RPMI8226 (cell line): ENCODE data around the gene PITPNM3.
"Not testable (repeated sequence)": the region's sequence is repeated elsewhere in the genome, so short reads cannot be mapped to it uniquely, and the experiment has no call there.

Source experiments
- DNase-seq: peaks from one replicate; pipeline ENCODE4 v3.0.0-alpha.2; 2015

Gene PITPNM3

DNA sequence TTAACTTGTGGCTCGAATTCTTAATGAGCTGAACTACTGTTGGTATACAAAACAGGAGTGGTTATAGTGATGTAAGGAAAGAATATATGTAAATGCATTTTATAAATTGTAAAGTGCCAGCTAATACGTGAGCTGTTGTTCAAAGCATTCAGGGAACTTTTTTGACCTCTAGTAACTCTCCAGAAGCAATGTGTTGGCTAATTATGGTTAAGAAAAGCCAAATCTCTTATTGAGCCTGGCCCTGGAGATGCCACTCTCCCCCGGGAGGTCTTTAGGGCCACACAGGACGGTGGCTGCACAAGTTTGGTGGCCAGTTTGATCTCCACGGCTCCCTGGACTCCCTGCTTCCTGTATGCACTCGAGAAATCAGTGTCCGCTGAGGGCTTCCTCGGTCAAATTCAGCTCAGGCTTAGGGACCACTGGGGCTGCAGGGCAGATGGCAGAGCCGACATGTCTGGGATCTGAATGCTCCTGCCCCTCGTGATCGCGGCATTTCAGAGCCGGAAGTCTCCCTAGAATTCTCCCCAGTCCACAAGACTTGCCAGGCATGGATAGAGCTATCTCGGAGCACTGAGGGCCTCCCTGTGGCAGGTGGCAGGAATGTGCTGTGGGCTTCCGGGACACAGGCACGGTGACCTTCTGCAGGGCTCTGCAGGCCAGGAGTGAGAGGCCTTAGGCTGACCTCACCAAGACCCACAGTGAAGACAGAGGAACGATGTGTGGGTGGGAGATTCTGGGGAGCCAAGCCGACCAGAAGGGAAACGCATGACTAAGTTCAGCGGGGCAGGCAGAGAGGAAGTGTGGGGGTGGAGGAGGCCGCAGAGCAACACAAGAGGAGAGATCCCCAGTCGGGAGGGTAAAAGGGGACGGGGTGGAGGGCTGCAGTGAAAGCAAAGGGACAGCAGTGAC is 18.6 kb upstream of the PITPNM3 start:
- no peak for DNase-seq

DNA sequence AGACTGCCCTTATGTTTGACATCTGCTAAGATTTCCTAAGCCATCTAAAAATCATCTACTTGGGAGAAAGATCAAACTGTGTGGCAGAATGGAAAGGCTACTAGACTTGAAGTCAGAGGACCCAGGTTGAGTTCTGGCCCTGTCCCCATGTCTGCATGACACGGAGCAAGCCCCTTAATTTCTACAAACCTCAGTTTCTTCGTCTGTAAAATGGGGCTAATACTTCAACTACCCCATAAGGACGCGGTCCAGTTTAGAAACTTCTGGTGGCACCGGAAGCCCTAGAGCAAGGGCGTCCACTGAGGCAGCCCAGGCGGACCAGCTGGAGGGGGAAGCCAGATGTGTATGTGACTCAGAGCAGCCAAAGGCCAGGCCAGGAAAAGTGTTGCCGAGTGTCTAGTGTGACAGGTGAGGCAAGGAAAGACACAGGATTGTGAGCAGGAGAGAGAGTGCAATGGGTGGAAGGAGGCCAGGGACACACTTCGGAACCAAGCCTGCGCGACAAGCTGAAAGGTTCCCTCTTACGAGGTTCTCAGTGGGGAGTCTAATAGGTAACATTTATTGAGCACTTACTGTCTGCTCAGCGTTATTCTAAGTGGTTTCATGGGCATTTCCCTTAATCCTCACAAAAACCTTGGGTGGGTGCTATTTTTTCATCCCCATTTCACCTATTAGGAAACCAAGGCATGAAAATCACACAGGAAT is 17.8 kb upstream of the PITPNM3 start:
- no peak for DNase-seq

DNA sequence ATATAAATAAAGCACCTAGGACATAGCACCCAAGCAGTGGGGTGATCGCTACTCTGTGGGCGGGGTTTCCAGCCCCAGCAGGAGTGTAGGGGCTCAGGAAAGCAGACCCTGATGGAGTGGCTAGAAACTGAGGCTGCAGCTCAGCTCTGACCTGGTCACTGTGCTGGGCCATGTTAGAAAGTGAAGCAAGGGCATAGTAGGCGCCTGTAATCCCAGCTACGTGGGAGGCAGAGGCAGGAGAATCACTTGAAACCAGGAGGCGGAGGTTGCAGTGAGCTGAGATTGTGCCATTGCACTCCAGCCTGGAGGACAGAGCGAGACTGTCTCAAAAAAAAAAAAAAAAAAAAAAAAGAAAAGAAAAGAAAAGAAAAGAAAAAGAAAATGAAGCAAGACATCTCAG is 17.1 kb upstream of the PITPNM3 start:
- not testable (repeated sequence) for DNase-seq

DNA sequence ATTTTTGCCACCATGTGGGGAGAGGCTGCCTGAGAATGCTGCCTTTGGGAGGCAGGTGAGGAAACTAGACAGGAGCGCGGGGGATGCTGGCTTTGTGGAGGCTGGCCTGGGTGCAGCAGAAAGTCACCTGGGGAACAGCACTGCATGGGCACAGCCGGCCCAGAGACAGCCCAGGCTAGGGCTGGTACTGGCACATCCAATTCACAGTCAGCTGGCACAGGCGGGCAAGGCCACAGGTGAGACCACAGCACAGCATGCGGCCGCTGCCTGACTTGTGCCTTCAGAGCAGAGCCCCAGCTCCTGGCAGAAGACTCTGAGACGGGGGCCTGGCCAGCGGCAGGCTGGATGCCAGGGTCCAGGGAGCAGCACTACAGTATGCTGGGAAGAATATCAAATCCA is 16.6 kb upstream of the PITPNM3 start:
- DNase-seq, result no peak

DNA sequence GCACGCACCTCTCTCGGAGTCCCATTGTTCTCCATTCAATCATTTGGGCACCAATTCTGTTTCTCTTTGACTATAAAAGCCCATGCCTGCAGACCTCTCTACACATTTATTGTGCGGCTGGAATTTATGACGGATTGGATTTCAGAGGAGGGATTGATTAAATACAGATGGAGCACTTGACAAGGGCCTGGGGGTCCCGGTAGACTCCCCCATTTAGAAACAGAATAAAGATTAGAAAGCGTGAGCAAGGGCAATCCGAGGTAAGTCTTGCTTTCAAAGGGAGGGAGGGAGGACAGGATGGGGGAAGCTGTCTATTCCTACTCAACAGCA is 15.1 kb upstream of the PITPNM3 start:
- DNase-seq, result no peak

DNA sequence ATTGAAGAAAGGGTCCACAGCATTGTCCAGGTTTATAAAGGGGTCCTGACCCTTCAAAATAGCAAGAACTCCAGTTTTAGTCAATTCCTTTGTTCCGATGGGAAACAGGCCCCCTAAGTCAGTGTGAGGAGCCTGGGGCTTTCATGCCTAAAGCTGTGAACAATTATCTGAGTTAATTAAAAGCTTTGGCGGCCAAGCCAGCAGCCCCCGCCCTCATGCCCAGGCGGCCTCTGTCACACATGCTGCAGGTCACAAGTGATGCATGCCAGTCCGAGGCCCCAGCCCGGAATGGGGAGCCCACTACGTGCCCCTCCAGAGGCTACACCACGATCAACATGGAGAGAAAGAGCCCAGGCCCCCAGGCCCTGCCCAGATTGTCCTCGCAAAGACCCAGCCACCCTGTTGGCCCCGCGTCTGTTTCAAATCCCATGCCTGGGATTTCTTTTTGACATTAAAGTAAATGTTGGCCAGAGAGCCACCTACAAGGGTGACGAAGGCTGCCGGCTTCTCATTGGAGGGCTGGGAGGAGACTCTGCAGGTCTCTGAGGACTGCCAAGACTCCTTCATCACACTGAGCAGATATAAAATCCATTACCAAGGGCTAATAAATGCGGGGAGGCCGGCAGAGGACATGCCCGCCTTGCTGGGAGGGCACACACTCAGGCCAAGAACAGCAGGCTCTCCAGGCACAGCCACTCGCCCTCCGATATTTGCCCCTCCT is 14.5 kb upstream of the PITPNM3 start:
- DNase-seq, result no peak

DNA sequence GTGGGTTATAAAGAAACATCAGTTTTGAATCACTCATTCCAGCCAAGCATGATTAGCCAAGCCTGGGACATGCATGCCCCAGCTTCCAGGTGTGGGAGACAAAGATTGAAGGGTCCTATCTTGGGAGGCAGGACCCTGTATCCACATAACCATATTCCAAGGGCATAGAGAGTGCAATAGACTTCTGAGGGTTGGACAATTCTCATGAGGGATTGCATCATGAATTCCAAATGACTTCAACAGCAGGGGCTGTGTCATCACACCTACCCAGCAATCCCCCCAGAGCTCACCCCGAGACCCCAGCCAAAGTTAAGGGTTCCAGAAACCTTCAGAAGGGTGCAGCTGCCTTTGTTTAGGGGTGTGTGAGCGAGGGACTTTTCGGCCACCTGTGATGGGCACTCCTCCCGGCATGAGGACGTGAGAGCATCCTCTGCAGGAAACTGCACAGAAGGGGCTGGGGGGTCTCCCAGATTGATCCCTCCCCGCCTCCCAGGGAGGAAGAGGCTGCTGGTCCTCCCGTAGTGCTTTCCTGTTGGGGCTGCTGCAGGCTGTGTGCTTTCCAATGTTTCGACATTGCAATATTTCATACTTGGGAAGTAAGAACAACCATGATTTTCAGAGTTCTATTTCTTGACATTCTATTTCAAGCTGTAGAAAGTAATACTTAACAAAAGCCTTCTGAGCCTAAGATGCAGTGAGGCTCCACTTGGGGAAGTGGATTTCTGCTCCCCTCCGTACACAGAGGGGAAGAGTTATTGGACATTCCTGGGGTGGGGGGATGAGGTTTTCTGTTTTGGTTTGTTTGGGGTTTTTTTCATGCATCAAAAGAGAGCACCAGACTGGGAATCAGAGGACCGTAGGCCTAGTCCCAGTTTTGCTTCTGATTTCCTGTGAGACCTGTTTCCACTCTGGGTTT is 13.3 kb upstream of the PITPNM3 start:
- no peak for DNase-seq

DNA sequence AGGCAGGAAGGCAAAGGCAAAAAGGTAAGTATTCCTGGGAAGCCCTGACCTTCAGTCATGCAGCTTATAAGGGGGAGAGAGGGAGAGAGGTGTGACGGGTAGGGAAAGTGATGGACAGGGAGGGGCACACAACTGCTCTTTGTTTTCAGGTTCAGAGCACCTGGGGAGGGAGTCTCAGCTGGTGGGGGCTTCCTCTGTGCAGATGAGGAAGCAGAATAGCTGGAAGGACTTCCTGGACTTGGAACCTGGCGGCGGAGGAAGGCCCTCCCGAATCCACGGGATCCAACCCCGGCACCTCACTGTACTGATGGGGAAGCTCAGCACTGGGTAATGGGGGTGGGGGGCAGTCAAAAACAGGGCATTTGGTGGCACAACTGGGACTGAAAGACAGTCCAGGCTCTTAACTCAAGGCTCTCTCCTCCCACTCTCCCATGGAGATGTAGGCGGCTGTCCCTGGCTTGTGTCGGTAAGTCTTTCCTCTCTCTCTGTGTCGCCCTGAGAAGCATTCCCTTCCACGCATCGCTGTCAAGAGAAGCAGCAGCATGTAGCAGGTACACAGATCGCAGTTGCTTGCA is 11.9 kb upstream of the PITPNM3 start:
- DNase-seq, result no peak

DNA sequence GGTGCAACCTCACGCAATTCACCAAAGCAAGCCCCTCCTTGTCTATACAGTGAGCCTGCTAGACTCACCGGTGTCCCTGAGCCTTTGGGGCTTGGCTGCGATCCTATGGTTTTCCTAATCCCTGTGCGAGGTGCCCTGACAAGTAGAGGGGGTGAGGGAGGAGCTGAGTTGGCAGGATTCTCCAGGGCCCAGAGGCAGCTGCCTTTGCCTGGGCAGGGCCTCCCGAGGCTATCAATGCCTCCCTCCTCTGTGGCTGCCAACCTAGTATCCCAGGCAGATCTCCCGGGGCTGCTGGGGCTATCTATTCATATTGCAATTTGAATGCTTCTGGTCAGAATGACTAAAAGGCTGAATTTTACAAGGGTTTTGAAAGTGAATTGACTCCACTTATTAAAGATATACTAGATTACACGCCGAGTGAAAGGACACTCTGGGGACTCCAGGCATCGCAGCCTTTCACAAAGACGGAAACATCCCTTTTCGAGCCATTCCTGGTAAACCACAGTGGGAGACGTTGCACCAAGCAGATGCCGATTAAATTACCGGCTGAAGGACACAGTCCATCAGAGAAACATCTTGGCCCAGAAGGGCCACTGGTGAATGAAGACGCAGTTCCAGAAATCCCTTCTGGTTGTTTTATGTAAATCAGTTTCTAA is 11.3 kb upstream of the PITPNM3 start:
- DNase-seq, result no peak

DNA sequence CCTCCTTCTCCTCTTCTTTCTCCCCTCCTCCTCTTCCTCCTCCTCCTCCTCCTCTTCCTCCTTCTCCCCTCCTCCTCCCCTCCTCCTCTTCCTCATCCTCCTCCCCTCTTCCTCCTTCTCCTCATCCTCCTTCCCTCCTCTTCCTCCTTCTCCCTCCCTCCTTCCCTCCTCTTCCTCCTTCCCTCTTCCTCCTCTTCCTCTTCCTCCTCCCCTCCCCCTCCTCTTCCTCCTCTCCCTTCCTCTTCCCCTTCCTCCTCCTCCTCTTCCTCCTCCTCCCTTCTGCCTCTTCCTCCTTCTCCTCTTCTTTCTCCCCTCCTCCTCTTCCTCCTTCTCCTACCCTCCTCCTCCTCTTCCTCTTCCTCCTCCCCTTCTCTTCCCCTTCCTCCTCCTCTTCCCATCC is 5.1 kb upstream of the PITPNM3 start:
- DNase-seq, result no peak

DNA sequence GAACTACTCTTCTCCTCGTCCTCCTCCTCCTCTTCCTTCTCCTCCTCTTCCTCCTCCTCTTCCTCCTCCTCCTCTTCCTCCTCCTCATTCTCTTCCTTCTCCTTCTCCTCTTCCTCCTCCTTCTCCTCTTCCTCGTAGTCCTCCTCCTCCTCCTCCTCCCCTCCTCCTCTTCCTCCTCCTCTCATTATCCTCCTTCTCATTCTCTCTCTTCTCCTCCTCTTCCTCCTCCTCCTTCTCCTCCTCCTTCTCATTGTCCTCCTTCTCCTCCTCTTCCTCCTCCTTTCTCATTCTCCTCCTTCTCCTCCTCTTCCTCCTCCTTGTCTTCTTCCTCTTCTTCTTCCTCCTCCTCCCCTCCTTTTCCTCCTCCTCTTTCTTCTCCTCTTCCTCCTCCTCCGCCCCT is 4.1 kb upstream of the PITPNM3 start:
- DNase-seq, result no peak

DNA sequence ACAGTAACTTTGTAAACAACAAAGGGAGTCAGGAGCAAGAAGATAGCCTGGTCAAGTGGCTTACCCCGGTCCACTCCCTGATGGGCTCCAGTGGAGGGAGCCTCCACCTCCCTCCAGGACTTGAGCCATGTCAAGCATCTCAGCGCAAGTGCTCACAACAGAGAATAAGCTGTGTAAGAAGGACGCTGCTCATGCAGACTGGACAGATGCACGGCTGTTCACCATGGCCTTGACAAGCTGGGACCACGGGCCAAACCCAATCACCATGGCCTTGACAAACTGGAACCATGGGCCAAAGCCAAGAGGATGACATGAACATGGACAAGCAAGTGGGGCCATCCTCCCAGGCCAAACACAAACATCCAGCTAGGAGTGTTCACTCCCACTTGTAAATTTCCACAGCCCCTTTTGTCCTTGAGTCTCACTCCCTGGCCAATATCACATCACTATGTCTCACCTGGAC is 3.4 kb upstream of the PITPNM3 start:
- no peak for DNase-seq

DNA sequence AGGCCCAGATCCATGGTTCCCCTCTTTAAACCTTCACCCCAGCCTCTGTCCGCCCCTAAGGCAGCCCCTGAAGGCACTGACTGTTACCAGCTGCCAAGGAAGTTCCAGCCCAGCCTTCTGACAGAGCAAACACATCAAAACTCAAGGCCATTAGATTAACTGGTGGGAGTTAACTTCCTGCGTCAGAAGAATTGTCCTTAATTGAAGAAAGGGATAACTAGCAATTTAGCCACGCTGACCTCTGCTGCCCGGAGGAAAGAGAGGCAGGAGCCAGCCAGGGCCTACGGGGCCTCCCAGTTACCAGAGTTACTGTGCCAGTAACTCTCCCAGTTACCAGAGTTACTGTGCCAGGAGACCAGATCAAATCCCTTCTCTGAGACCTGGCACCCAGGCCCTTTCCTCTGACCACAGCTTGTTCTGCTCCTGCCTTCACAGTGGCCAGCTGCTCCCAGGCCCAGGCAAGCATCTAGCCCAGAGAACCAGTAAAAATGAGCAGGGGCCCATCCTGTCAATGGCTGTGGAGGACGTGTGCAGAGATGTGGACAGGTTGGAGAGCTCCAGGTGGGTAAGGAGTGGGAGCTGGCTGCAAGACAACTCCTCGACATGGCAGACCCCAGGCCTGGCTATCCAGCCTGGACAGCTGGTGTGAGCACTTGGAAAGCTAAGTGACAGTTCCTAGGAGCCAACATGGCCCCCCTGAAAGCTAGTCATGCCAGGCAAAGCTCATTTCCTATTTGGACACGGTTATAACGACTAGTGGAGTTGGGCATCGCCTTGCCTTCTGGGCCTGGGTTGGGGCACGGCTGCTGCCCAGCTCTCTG is 2.8 kb upstream of the PITPNM3 start:
- DNase-seq, result no peak

DNA sequence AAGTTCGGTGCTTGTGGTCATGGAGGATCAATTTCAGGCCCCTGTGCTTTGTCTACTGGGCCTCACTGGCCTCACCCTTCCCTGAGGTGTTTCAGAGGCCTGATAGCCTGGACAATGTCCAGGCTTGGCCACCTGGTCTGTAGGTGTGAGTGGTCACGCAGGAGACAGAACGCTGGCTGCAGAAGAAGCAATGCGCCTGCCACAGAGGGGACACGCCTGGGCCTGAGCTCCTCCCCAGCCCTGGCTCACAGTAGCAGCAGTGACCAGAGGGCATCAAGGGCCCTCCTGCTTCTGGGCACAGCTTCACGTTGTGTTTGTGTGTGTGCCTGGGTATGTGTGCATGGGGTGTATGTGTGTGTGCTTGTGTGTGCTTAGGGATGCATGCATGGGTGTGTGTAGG is 1.9 kb upstream of the PITPNM3 start:
- DNase-seq, result no peak

DNA sequence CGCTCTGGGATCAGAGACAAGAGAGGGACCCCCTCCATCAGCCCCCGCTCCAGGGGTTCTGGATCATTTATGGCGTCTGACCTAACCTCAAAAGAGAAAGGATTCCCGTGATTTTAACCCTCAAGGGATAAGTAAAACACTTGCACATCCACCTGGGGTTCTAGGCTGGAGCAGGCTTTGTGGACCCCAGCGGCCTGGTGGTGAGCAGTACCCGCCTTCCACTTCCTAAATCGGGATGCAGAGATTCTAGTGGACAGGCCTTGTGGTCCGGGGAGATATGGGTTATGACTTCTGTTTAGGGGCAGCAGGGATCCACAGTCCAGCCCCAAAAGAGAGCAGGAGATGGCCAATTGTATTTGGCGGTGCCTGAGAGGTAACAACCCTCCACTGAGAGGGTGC is 684 bp upstream of the PITPNM3 start:
- no peak for DNase-seq

DNA sequence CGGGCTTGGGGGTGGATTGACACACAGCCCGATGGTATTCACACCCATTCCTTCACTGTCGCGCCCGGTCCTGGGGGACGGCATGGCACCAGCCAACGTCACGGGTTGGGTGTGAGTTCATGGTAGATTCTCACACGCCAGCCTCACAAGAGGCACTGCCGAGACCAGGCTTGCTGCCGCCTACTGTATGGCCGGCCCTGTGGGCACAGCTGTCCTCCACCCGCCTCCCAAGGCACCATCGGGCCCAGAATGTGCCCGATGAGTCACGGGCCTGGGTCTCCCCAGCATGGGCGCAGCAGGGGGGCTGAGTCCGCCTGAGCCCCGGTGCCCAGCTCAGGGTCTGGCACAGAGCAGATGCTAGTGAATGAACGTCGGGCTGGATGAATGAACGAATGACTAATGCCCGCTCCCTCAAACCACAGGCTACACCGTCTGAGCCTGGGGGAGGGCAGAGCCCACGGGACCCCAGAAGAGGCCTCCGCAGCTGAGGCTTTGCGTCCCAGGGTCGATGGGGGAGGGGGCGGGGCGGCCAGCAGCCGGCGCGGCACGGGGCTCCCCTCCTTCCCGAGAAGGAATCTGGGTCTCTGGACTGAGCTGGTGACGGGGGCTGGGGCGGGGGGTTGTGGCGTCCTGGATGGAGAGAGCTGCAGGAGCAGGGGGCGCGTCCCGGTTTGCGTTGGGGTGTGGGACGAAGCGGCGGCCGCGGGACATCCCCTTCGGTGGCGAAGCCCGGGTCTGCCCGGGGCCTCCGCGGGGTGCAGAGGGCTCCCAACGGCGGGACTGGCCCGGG is 829 bp downstream of the PITPNM3 start:
- DNase-seq, result no peak

DNA sequence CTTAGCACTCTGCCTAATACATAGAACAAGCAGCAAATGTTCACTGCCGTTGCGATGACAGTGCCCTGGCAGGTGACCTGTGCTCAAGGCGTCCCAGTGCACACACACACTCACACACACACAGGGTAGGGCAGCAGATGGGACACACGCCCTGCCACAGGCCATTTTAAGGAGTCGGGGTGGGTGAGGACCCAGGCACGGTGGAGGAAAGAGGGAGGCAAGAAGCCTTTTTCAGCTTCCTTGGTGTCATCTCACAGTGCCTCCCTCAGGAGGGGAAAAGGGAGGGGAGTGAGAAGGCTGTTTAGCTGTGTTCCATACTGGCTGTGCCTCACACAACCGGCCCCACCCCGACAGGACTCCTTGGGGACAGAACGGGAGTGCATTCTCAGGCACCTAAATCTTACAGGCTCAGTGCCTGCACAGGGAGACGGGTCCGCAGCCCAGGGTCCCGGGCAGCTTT is 1.5 kb downstream of the PITPNM3 start:
- no peak for DNase-seq

DNA sequence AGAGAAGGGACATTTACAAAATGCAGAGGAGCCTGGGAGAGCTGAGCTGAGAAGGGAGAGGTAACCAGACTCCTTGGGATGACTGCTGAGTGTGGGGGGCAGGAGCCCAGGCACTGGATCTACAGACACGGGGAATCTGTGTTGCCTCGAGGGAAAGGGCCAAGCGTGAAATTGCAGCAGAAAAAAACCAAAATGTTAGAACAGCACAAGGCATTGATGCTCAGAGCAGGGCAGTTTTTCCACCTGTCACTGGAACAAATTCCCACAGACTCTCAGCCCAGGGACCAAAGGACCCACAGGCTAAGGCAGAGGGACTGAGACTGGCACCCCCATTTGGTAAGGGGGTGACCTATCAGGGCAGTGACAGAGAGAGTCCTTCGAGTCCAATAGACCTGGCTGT is 2.0 kb downstream of the PITPNM3 start:
- DNase-seq, result no peak

DNA sequence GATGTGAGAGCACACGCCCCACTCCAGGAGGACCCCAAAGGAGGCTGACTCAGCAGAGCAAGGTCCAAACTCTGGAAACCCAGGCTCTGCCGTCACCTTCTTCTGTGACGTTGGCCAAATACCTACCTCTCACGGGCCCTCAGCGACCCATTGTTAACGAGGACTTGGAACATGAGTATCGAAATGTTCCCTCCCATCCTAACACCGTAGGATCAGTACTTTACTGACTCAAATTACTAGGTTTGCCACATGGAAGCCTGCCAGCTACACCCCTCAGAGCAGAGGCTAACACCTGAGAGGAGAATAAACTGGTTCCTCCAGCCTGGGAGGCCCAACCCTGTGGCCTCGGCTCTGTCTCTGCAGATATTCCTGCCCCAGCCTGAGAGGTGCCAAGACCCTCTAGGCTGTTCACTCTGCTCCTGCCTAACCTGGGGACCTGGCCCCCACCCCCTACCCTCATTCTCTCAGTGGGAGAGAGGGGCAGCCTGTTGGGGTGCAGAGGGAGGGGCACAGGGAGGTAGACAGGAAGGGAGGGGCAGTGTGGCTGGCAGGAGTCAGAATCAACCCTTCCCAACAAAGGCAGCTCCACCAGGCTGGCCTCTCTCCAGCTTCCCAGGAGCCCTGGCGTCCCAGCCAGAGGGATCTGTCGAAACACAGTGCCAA is 4.4 kb downstream of the PITPNM3 start:
- DNase-seq, result no peak
